SK-N-SH treated with all-trans-retinoic acid at 6 μM for 48 hours (cell line): ENCODE measurements around the gene TTC23L.

ENCODE experiments used
- ARNTL ChIP-seq: fragments of 450-650 bp; formaldehyde crosslinking; IDR thresholded peaks from 2 replicates; pipeline ENCODE4 v1.5.0; 2020; ENCODE audit warnings: low read depth, mild to moderate bottlenecking, moderate library complexity, borderline replicate concordance
- ESRRG ChIP-seq: fragments of 250-450 bp; sonication (Bioruptor Pico); IDR thresholded peaks from 2 replicates; pipeline ENCODE4 v1.6.1; 2021; ENCODE audit warnings: mild to moderate bottlenecking
- RARB ChIP-seq: fragments of 250-450 bp; sonication (Bioruptor Pico); IDR thresholded peaks from 2 replicates; pipeline ENCODE4 v1.8.0; 2021; ENCODE audit warnings: mild to moderate bottlenecking, moderate library complexity
- TCF4 ChIP-seq: fragments of 250-450 bp; sonication (Bioruptor Pico); IDR thresholded peaks from 2 replicates; pipeline ENCODE4 v1.8.0; 2021; ENCODE audit warnings: mild to moderate bottlenecking, moderate library complexity, borderline replicate concordance
- ZFP30 ChIP-seq: fragments of 450-650 bp; formaldehyde crosslinking; IDR thresholded peaks from 2 replicates; pipeline ENCODE4 v1.5.0; 2022; ENCODE audit warnings: mild to moderate bottlenecking, moderate library complexity
- TF ChIP-seq, protein P1 (sequence below): fragments of 250-450 bp; sonication (Bioruptor Pico); IDR thresholded peaks from 2 replicates; pipeline ENCODE4 v1.8.0; 2021; ENCODE audit warnings: low read depth, mild to moderate bottlenecking, moderate library complexity, borderline replicate concordance
- TF ChIP-seq, protein P2 (sequence below): fragments of 250-450 bp; sonication (Bioruptor Pico); IDR thresholded peaks from 2 replicates; pipeline ENCODE4 v1.8.0; 2020; ENCODE audit warnings: mild to moderate bottlenecking, moderate library complexity, borderline replicate concordance

DNA sequence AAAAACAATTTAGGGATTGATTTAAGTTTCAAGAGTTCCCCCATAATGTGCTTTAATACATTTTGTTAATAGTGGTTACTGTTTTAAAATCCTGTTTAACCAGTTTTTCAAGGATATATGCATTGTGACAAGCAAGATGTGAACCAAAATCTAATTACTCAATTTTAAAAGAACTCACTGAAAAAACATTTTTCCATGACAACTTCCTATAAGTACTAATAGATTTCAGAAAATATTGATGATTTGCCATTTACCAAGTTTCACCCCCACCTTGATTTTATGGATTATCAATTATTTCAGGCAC is 85.5 kb downstream of the TTC23L start:
- TF ChIP-seq, protein P1, sequence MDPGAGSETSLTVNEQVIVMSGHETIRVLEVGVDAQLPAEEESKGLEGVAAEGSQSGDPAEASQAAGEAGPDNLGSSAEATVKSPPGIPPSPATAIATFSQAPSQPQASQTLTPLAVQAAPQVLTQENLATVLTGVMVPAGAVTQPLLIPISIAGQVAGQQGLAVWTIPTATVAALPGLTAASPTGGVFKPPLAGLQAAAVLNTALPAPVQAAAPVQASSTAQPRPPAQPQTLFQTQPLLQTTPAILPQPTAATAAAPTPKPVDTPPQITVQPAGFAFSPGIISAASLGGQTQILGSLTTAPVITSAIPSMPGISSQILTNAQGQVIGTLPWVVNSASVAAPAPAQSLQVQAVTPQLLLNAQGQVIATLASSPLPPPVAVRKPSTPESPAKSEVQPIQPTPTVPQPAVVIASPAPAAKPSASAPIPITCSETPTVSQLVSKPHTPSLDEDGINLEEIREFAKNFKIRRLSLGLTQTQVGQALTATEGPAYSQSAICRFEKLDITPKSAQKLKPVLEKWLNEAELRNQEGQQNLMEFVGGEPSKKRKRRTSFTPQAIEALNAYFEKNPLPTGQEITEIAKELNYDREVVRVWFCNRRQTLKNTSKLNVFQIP = no peak
- no peak for TF ChIP-seq RARB (CRISPR knock-in tag)
- TF ChIP-seq, protein P2, sequence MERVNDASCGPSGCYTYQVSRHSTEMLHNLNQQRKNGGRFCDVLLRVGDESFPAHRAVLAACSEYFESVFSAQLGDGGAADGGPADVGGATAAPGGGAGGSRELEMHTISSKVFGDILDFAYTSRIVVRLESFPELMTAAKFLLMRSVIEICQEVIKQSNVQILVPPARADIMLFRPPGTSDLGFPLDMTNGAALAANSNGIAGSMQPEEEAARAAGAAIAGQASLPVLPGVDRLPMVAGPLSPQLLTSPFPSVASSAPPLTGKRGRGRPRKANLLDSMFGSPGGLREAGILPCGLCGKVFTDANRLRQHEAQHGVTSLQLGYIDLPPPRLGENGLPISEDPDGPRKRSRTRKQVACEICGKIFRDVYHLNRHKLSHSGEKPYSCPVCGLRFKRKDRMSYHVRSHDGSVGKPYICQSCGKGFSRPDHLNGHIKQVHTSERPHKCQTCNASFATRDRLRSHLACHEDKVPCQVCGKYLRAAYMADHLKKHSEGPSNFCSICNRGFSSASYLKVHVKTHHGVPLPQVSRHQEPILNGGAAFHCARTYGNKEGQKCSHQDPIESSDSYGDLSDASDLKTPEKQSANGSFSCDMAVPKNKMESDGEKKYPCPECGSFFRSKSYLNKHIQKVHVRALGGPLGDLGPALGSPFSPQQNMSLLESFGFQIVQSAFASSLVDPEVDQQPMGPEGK = no peak
- no peak for TF ChIP-seq ESRRG (CRISPR knock-in tag)
- TF ChIP-seq ARNTL = no peak
- TF ChIP-seq TCF4 = no peak
- TF ChIP-seq ZFP30 = no peak
